Right hindlimb (tissue), 1 donor: ENCODE data around the gene NPAS2.

Experiments
- DNase-seq: peaks from one replicate; pipeline ENCODE4 v3.0.0-alpha.2; 2018

The NPAS2 gene

DNA sequence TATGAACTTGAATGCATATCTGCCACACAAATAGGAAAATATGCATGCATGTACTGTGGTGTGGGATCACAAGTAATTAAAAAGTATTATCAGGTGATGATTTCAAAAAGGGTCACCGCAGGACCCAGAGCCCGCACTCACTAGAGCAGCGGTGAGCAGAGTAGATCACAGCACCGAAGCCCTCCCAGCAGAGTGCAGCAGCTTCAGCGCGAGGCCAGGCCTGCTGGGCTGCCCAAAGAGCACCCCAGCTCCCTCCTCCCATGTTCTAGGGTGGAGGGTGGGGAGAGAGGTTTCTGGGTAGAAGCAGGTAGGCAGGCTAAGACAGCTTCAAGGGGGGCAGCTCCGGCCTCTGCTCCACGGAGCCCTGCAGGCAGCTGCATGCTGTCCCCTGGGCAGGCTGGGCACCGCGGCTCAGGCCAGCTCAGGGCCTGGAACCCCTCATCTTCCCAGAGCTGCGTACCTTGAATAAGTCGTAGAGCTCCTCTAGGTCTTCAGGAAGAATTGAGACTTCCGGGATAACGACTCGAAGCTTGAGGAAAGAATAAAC, 207.1 kb downstream of the NPAS2 start:
- no peak for DNase-seq

- no peak for DNase-seq
Measured at GRCh38 chr2:101027852-101028251, 207.9 kb downstream of the NPAS2 start.

DNA sequence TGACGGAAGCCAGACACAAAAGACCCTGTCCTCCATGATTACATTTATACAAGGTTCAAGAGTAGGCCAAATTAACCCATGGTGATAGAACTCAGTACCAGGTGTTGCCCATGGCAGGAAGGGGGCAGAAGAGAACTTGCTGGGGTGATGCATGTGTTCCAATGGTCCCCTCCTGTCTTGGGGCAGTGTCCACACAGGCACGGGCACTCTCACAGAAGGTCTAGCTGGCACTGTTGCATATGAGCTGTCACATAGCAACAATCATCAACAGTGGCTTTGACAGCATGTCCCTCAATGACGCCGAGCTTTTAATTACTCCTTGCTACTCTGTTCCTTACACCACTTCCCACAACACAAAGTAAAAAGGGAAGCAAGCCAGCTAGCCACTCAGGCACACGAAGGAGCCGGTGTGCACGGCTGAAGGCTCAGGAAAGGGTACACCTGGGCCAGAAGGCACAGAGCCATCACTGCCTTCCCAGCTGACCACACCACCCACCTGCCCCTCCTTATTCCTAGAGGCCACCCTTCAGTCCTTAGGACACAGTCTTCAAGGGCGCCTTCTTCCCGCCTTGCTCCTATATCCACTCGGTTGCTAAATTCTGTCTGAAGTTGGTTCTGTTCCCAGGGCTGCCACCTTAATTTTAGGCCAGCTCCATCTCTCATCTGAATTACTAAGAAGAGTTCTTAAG, 211.1 kb downstream of the NPAS2 start:
- no peak for DNase-seq

DNA sequence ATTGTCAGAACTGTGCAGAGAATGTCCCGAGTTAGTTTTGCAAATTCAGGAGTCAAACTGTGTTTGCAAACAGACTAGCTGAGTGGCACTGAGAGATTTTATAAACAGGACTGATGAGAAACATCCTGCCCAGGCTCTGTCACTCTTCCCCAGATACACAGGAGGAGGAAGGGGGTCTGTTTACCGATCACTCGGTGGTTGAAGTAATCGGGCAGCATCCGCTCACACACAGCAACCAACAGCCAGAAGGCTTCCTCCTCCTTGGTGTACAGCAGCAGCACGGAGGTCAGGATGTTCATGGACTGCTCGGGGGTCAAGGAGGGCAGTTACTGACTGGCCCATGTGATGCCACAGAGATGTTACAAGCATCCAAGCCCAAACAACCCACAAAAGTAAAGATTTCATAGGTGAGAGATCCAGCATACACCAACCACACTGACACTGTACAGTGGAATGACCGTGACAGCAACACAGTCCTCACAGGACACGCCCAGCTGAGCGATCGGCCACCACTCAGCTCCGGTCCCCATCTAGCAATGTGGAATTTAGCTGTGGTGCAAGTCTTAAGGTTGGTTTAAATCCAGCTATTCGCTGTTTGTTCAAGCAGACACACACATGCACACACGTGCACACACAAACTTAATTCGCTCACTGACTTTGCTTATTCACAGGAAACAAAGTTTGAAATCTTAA, 212.3 kb downstream of the NPAS2 start:
- DNase-seq = no peak

- no peak for DNase-seq
Measured at GRCh38 chr2:101036562-101036961, 216.6 kb downstream of the NPAS2 start.

DNA sequence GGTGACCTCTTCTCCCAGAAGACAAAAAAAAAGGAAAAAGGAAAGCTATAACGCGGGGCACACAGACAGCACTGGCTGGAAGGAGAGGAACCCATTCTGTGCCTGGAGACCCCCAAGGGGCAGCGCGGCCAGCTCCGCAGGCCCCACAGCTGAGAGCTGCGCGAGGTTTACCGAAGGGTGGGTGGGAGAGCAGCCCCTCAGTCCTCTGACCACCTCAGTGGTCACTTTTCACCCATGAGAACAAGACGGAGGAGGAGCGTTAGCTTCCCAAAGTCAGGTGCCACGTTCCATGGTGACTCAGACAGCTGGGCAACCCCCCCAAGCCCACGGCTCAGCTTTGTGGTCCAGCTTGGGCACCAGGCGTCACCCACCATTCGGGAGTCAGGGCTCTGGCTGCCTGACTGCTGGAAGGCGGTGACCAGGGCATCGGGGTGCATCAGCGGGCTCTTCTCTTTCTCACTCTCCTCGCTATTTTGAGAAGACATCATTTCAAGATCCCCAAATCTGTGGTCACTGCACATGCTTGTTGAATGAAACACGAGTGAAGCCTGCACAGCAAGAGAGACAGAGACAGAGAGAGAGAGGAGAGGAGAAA, 217.3 kb downstream of the NPAS2 start:
- DNase-seq = no peak

GRCh38 chr2:101038455-101039255, 218.7 kb downstream of the NPAS2 start:
- no peak for DNase-seq

- DNase-seq = no peak
Measured at GRCh38 chr2:101040072-101040471, 220.1 kb downstream of the NPAS2 start.

GRCh38 chr2:101040761-101041160, 220.8 kb downstream of the NPAS2 start:
- DNase-seq = no peak

DNA sequence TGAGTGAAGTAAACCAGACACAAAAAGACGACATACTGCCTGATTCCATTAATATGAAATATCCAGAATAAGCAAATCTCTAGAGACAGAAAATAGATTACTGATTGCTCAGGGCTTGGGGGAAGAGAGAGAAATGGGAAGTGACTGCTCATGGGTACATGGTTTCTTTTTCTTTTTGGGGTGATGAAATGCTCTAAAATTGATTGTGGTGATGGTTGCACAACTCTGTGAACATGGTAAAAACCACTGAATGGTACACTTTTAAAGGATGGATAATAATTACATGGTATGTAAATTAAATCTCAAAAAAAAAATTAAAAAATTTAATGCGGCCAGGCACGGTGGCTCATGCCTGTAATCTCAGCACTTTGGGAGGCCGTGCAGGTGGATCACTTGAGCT, 221.5 kb downstream of the NPAS2 start:
- DNase-seq = no peak

GRCh38 chr2:101045330-101045729, 225.4 kb downstream of the NPAS2 start:
- no peak for DNase-seq
